Neural cell (in vitro differentiated cells): ENCODE results near the gene RNF187.

Experiments used
- EP300 ChIP-seq: fragments of 450-650 bp; conservative IDR thresholded peaks from 2 replicates; pipeline ENCODE4 v1.6.1; 2014; ENCODE audit warnings: antibody characterized with exemption, mild to moderate bottlenecking, moderate library complexity; ENCODE audit not compliant: poor library complexity, severe bottlenecking
- EZH2 ChIP-seq: fragments of 200-600, 300-800 bp; shearing (Covaris generic), sonication (generic); IDR thresholded peaks from 2 replicates; pipeline ENCODE4 v1.6.1; 2014; ENCODE audit warnings: antibody characterized with exemption, low read length, borderline replicate concordance, mild to moderate bottlenecking; ENCODE audit not compliant: insufficient read depth, poor library complexity, severe bottlenecking
- POLR2AphosphoS5 ChIP-seq: IDR thresholded peaks from 2 replicates; pipeline ENCODE4 v1.6.1; 2012
- RAD21 ChIP-seq: fragments of 450-650 bp; conservative IDR thresholded peaks from 2 replicates; pipeline ENCODE4 v1.6.1; 2014; ENCODE audit warnings: antibody characterized with exemption, mild to moderate bottlenecking, moderate library complexity
- SMC3 ChIP-seq: fragments of 450-650 bp; conservative IDR thresholded peaks from 2 replicates; pipeline ENCODE4 v1.6.1; 2014; ENCODE audit warnings: antibody characterized with exemption, mild to moderate bottlenecking, moderate library complexity; ENCODE audit not compliant: poor library complexity
- TAF1 ChIP-seq: IDR thresholded peaks from 2 replicates; pipeline ENCODE4 v1.6.1; 2012; ENCODE audit warnings: low read depth
- TF ChIP-seq, protein P1 (sequence below): fragments of 450-650 bp; IDR thresholded peaks from 2 replicates; pipeline ENCODE4 v1.5.1; 2014; ENCODE audit warnings: antibody characterized with exemption, mild to moderate bottlenecking, moderate library complexity; ENCODE audit not compliant: poor library complexity, severe bottlenecking
- TF ChIP-seq, protein P2 (sequence below): IDR thresholded peaks from 2 replicates; pipeline ENCODE4 v1.6.1; 2012; ENCODE audit warnings: borderline replicate concordance

DNA sequence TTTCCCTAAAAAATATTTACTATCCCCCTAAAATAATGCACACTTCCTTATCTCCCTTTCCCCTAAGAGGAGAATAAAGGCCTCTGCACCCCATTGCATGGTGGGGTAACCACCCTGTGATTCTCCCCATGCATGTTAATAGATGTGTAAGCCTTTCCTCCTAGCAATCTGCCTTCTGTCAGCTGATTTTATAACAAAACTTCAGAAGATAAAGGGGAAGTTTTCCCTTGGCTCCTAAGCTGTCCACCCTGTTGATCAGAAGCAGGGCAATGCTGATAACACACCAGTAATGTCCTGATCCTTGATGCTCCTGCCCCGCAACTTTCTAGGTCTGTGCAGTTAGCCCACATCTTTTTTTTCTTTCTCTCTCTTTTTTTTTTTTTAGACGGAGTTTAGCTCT lies 11.4 kb upstream of the RNF187 start:
- TF ChIP-seq POLR2AphosphoS5 (no peak), SMC3 (no peak), TAF1 (no peak), EZH2 (no peak), RAD21 (no peak), EP300 (no peak)
- TF ChIP-seq, protein P1, sequence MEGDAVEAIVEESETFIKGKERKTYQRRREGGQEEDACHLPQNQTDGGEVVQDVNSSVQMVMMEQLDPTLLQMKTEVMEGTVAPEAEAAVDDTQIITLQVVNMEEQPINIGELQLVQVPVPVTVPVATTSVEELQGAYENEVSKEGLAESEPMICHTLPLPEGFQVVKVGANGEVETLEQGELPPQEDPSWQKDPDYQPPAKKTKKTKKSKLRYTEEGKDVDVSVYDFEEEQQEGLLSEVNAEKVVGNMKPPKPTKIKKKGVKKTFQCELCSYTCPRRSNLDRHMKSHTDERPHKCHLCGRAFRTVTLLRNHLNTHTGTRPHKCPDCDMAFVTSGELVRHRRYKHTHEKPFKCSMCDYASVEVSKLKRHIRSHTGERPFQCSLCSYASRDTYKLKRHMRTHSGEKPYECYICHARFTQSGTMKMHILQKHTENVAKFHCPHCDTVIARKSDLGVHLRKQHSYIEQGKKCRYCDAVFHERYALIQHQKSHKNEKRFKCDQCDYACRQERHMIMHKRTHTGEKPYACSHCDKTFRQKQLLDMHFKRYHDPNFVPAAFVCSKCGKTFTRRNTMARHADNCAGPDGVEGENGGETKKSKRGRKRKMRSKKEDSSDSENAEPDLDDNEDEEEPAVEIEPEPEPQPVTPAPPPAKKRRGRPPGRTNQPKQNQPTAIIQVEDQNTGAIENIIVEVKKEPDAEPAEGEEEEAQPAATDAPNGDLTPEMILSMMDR, result no peak
- TF ChIP-seq, protein P2, sequence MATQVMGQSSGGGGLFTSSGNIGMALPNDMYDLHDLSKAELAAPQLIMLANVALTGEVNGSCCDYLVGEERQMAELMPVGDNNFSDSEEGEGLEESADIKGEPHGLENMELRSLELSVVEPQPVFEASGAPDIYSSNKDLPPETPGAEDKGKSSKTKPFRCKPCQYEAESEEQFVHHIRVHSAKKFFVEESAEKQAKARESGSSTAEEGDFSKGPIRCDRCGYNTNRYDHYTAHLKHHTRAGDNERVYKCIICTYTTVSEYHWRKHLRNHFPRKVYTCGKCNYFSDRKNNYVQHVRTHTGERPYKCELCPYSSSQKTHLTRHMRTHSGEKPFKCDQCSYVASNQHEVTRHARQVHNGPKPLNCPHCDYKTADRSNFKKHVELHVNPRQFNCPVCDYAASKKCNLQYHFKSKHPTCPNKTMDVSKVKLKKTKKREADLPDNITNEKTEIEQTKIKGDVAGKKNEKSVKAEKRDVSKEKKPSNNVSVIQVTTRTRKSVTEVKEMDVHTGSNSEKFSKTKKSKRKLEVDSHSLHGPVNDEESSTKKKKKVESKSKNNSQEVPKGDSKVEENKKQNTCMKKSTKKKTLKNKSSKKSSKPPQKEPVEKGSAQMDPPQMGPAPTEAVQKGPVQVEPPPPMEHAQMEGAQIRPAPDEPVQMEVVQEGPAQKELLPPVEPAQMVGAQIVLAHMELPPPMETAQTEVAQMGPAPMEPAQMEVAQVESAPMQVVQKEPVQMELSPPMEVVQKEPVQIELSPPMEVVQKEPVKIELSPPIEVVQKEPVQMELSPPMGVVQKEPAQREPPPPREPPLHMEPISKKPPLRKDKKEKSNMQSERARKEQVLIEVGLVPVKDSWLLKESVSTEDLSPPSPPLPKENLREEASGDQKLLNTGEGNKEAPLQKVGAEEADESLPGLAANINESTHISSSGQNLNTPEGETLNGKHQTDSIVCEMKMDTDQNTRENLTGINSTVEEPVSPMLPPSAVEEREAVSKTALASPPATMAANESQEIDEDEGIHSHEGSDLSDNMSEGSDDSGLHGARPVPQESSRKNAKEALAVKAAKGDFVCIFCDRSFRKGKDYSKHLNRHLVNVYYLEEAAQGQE, result no peak
